Stromal cell of bone marrow (primary cell): ENCODE measurements around the gene TMEM80.
"Not testable (repeated sequence)": the region's sequence is repeated elsewhere in the genome, so short reads cannot be mapped to it uniquely, and the experiment has no call there.

Source experiments
- DNase-seq: peaks from one replicate; pipeline ENCODE4 v3.0.0-alpha.2; 2012; ENCODE audit warnings: low read depth

The TMEM80 gene

GRCh38 chr11:695538-696248 lies at the start of gene TMEM80:
Gene TMEM80 (plus strand): TSS chr11:695816. CDS start chr11:695828, 12 bp downstream.
- peak; percentile 96 for DNase-seq

- no peak for DNase-seq
These were observed 49.4 kb upstream of the TMEM80 start for GRCh38 chr11:646214-646613.

- not testable (repeated sequence) for DNase-seq
These were observed 47.9 kb upstream of the TMEM80 start for GRCh38 chr11:647672-648158.

GRCh38 chr11:650482-650881 lies 45.1 kb upstream of the TMEM80 start:
- no peak for DNase-seq

- not testable (repeated sequence) for DNase-seq
These were observed 42.5 kb upstream of the TMEM80 start for GRCh38 chr11:653136-653535.

GRCh38 chr11:653837-654236 lies 41.8 kb upstream of the TMEM80 start:
- DNase-seq: no peak

GRCh38 chr11:654444-654843 lies 41.2 kb upstream of the TMEM80 start:
- not testable (repeated sequence) for DNase-seq

- no peak for DNase-seq
These were observed 40.4 kb upstream of the TMEM80 start for GRCh38 chr11:655036-655726.

- DNase-seq: no peak
These were observed 39.2 kb upstream of the TMEM80 start for GRCh38 chr11:656426-656825.

- no peak for DNase-seq
These were observed 38.8 kb upstream of the TMEM80 start for GRCh38 chr11:656866-657265.

GRCh38 chr11:657691-658126 lies 37.9 kb upstream of the TMEM80 start:
- no peak for DNase-seq

- no peak for DNase-seq
These were observed 36.0 kb upstream of the TMEM80 start for GRCh38 chr11:659532-660085.

GRCh38 chr11:660281-660680 lies 35.3 kb upstream of the TMEM80 start:
- no peak for DNase-seq

GRCh38 chr11:660681-661444 lies 34.8 kb upstream of the TMEM80 start:
- no peak for DNase-seq

- DNase-seq: no peak
These were observed 32.8 kb upstream of the TMEM80 start for GRCh38 chr11:662689-663274.

- DNase-seq: no peak
These were observed 30.4 kb upstream of the TMEM80 start for GRCh38 chr11:665062-665703.

GRCh38 chr11:665704-666281 lies 29.8 kb upstream of the TMEM80 start:
- DNase-seq: peak; percentile 55

GRCh38 chr11:673866-674265 lies 21.8 kb upstream of the TMEM80 start:
- no peak for DNase-seq

GRCh38 chr11:674406-674805 lies 21.2 kb upstream of the TMEM80 start:
- DNase-seq: no peak

- no peak for DNase-seq
These were observed 17.3 kb upstream of the TMEM80 start for GRCh38 chr11:678297-678696.
